ENCODE results near the gene IRF2BP2.
"Not testable (repeated sequence)": the region's sequence is repeated elsewhere in the genome, so short reads cannot be mapped to it uniquely, and the experiment has no call there.

The IRF2BP2 gene

GRCh38 chr1:234601301-234602017 lies 8.5 kb downstream of the IRF2BP2 start:
- no peak for DNase-seq (ENCODE audit: low read depth, low spot score)

- no peak for DNase-seq (ENCODE audit: low read depth, low spot score)
These were observed 9.3 kb downstream of the IRF2BP2 start for GRCh38 chr1:234600418-234601281.

GRCh38 chr1:234599617-234600417 lies 10.2 kb downstream of the IRF2BP2 start:
- DNase-seq (ENCODE audit: low read depth, low spot score), result peak; percentile 69

GRCh38 chr1:234598974-234599616 lies 10.9 kb downstream of the IRF2BP2 start:
- DNase-seq (ENCODE audit: low read depth, low spot score), result no peak

DNA sequence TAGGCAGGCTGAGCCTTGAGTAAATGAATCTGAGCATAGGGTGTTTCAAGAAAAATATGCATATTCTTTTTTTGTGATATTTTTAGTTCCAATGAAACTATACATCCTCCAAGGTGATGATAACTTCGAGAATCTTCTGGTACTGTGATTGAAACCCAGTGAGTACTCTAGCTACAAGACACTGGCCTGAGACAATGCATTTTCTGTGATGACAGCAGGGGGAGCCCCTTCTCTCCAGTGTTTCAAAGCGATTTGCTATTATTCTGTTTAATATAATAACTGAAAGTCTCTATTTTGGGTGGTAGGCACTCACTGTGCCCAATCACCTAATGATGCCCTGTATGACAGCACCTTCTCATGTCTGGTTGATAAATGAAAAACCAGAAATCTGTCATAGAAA lies 12.1 kb downstream of the IRF2BP2 start:
- no peak for DNase-seq (ENCODE audit: low read depth, low spot score)

DNA sequence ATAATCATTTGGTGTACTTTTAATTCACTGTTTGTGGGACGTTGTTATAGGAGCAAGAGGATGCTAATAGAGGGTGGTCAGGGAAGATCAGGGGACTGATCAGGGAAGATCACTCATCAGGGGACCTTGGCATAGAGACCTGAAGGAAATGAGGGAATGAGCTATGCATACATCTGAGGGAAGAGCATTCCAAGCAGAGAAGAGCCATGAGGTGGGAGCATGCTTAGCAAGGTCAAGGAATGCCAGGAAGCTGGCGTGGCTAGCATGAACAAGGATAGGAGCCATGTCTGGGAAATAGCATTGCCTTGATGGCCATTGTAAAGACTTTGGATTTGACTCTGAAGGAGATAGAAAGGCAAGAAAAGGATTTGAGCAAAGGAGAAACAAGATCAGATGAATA lies 14.1 kb downstream of the IRF2BP2 start:
- DNase-seq (ENCODE audit: low read depth, low spot score), result no peak

DNA sequence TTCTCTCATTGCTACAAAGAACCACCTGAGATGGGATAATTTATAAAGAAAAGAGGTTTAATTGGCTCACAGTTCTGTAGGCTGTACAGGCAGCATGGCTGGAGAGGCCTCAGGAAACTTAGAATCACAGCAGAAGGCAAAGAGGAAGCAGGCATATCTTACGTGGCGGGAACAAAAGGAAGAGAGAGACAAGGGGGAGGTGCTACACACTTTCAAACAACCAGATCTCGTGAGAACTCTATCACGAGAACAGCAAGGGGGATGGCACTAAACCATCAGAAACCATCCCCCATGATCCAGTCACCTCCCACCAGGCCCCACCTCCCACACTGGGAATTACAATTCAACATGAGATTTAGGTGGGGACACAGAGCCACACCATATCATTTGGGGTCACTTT lies 15.4 kb downstream of the IRF2BP2 start:
- not testable (repeated sequence) for DNase-seq (ENCODE audit: low read depth, low spot score)

DNA sequence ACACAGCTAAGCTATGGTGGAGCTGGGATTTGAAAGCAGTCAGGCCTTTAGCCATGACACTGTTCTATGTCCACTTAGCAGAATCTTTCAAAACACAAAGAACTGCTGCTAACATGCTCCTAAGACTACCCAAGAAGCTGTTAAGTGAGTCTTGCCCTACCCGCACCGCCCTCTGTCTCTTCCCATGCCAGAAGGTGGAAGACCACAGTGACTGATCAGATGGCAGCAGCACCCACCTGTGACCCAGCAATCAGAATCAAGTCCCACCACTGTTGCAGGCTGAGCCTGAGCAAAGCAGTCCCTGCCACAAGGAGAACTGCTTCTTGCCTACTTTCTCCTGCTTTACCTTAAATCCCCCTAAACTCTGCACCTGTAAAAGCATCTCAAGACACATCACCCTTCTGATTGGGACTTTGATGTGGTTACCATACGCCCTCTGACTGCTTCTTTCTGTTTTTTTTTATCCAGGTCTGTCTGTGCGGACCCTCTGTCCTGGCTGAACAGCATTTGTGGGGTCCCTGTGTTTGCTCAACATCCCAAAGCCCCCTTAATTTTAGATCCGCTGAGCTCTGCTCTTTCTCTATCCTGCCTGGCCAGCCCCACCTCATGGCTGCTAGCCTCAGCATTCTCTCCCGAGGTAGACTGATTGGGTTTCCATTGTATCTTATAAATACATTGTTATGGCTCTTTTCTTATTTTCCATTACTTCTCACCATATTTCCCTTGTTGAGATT lies 16.0 kb downstream of the IRF2BP2 start:
- no peak for DNase-seq (ENCODE audit: low read depth, low spot score)

DNA sequence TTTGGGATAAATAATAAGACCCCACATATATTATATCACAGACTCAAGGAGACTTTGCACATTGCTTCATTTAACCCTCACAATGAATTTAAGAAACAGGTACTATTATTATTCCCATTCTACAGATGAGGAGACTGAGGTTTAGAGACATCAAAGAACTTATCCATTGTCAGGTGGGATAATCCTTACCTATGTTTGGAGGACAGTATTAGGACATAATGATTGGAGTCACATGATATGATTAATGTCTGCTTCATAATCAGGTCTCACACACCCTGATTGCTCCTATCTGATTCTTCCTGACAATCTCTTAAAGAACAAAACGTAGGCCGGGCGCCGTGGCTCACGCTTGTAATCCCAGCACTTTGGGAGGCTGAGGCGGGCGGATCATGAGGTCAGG lies 16.9 kb downstream of the IRF2BP2 start:
- no peak for DNase-seq (ENCODE audit: low read depth, low spot score)

DNA sequence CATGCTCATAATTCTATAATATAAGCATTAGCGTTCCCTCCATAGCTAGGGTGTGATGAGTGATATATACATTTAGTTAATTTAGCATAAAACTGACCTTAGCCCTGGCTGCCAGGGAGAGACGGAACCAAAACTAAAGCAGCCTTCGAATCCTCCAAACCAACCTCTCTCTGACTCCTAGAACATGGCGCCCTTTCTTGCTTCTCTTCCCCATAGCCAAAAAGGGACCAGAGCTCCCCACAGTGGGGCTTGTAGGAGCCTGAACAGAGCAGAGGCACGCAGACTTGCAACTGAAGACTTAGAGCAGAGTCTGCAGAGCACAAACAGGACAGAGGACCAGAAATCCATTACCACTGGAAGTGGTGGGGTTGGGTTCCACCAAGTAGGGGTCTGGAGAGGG lies 17.7 kb downstream of the IRF2BP2 start:
- DNase-seq (ENCODE audit: low read depth, low spot score), result no peak

DNA sequence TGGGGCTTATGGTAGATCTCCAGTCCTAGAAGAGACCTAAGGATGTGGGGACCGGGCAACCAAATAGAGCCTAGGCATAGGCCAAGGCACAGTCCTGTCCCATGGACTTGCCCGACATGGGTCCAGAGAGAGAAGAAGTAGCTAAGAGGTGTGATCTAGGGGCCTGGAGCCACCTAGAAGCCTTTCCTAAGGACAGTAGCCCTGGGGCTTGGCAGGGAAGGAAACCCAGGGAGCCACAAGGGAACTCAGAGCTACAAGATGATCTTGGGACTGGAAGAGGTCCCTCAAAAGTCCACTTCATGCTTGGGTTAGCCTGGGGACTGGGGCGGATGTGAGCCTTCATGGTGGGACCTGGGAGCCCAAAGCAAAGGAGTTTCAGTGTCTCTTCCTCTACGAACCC lies 18.8 kb downstream of the IRF2BP2 start:
- DNase-seq (ENCODE audit: low read depth, low spot score), result no peak

- no peak for DNase-seq (ENCODE audit: low read depth, low spot score)
These were observed 19.9 kb downstream of the IRF2BP2 start for GRCh38 chr1:234589854-234590620.

DNA sequence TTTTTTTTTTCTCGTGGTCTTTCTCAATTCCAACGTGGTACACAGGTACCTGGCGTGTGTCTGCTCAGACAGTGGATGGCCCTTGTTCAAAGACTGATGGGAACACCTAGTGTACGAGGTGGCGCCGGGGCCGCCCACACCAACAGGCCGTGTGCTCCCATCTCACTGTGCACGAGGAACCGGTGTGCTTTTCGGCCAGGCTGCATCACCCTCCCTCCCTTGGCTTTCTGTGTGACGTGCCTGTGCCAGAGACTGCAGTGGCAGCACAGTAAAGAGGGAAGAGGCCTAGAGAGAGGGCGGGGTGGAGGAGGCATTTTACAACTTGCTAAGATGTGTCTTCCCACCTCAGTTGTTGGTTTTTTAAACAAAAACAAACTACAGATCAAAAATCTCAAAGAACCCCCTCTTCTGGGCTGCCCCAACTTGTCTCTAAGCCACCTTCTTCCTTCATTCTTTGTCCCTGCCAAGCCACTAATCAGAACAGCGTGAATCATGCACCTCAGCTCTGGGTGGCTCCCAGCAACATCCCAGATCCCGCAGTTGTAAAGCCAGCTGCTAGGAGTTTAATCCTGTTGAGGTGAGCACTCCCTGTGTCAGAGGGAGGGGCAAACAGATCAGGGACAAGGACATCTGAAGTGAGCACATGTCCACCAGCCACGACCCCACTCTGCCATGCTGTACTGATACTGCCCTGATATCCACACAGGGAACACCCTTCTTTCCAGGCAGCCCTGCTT lies 20.7 kb downstream of the IRF2BP2 start:
- no peak for DNase-seq (ENCODE audit: low read depth, low spot score)

GRCh38 chr1:234588386-234588785 lies 21.6 kb downstream of the IRF2BP2 start:
- DNase-seq (ENCODE audit: low read depth, low spot score), result no peak

DNA sequence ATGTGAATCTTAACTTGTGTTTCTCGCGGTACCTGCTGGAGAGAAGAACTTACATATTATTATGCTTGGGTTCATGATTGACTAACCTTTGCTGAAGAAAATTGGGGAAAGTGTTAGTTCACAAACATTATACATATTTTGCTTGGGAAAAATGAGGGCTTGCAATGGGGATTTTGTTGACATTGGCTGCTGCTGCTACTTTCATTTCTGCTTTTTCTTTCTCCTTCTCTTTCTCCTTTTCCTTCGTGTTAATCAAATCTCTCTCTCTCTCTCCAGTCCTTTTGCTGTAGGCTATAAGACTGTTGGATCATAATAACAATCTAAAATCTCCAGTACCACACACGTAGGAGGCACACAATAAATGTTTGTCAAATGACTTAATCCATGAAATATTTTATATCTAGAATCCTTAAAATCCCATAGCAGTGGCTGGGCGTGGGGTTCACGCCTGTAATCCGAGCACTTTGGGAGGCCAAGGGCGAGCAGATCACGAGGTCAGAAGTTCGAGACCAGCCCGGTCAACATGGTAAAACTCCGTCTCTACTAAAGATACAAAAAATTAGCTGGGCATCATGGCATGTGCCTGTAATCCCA lies 23.0 kb downstream of the IRF2BP2 start:
- no peak for DNase-seq (ENCODE audit: low read depth, low spot score)

- DNase-seq (ENCODE audit: low read depth, low spot score), result no peak
These were observed 23.7 kb downstream of the IRF2BP2 start for GRCh38 chr1:234586304-234586703.

DNA sequence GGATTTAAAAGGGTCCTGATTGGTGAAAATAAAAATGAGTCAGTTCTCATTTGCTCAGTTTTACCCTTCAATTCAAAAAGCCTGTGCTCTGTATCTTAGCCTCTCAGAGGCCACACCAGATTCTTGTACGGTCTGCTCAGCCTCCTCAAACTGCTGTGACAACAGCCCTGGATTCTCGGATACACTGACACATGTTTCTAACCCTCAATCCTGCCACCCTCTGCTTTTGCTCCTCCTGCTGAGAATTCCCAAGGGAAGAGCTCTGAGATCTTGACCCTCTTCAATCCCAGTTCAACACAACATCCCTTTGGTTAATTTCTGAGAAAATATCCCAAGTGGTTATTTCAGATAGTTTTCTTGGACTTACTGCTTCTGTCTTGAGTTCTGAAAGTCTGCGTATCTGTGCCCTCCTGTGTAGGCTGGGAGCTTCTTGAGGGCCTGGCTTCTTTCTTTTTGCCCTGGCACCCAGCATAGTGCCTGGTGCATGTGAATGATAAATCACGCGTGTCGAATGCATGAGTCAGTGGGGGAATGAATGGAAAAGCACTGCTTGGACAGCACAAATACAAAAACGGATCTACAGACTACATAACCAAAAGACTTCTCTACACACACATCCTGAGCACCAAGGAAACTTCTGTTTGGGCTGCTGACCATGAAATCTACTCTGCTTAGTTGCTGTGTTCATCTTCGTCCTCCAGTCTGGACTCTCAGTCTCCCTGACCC lies 24.5 kb downstream of the IRF2BP2 start:
- DNase-seq (ENCODE audit: low read depth, low spot score), result no peak

GRCh38 chr1:234584926-234585325 lies 25.1 kb downstream of the IRF2BP2 start:
- no peak for DNase-seq (ENCODE audit: low read depth, low spot score)
